ENCODE results near the gene KMT2C.
"Not testable (repeated sequence)": the region's sequence is repeated elsewhere in the genome, so short reads cannot be mapped to it uniquely, and the experiment has no call there.

The KMT2C gene

DNA sequence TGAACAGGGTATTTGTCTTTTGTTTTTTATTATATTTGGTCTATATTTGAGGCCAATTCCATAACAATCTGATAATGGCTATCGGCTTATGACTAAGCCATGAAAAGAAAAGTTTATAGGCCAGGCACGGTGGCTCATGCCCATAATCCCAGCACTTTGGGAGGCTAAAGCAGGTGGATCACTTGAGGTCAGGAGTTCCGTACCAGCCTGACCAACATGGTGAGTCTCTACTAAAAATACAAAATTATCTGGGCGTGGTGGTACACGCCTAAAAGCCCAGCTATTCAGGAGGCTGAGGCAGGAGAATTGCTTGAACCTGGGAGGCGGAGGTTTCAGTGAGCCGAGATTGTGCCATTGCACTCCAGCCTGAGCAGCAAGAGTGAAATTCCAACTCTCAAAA, 227.0 kb downstream of the KMT2C start:
- H3K4me3 ChIP-seq (ENCODE audit: low read depth, low read length) = not testable (repeated sequence)

DNA sequence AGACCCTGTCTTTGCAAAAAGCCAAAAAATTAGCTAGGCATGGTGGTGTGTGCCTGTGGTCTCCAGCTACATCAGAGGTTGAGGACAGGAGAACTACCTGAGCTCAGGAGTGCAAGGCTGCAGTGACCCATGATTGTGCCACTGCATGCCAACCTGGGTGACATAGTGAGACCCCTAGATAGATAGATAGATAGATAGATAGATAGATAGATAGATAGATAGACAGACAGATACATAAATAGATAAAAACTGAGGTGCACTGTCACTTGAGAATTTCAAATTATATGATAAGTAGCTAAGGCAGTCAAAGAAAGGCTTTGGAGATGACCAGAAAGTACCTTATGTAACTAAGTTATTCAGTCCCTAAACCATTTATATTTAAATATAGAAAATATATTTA, 231.4 kb downstream of the KMT2C start:
- not testable (repeated sequence) for H3K4me3 ChIP-seq (ENCODE audit: low read depth, low read length)

GRCh38 chr7:152203095-152203494, 232.7 kb downstream of the KMT2C start:
- H3K4me3 ChIP-seq (ENCODE audit: low read depth, low read length) = no peak overlapping the region

GRCh38 chr7:152202056-152202455, 233.7 kb downstream of the KMT2C start:
- H3K4me3 ChIP-seq (ENCODE audit: low read depth, low read length) = no peak overlapping the region

GRCh38 chr7:152200395-152200794, 235.4 kb downstream of the KMT2C start:
- H3K4me3 ChIP-seq (ENCODE audit: low read depth, low read length) = no peak overlapping the region

DNA sequence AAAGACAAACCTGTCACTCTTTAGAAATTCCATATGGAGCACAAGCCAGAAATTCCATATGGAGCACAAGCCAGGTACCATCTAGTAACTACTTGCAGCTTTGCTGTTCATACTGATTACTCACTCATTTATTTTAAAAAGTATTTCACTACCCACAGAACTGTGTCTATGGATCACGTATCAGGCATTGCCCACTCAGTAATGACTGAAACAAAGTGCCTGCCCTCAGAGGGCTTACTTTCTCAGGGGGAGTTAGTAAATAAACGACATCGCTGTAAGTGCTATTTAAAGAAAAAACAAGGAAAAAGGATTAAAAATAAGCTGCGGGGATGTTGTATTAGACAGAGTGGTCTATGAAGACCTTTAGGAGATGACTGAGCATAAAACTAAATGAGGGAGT, 239.4 kb downstream of the KMT2C start:
- H3K4me3 ChIP-seq (ENCODE audit: low read depth, low read length) = no peak overlapping the region

- H3K4me3 ChIP-seq (ENCODE audit: low read depth, low read length) = no peak overlapping the region
Measured at GRCh38 chr7:152193880-152194279, 241.9 kb downstream of the KMT2C start.

DNA sequence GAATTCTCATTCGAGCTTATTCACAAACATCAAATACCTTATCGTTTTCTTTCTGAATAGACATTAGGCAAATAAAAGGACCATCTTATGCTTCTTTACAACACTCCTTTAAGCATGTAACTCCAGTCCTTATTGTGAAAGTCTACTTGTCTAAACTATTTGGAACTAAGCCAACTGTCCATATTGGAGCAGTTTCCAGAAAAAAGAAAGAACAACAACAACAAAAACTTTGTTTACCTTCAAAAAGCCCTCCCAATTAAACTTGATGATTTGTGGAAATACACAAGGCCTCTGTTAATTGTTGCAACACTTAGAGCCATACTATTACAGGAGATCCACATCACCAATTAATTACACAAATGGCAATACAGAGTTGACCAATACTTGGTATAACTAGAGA, 246.7 kb downstream of the KMT2C start:
- H3K4me3 ChIP-seq (ENCODE audit: low read depth, low read length) = no peak overlapping the region

DNA sequence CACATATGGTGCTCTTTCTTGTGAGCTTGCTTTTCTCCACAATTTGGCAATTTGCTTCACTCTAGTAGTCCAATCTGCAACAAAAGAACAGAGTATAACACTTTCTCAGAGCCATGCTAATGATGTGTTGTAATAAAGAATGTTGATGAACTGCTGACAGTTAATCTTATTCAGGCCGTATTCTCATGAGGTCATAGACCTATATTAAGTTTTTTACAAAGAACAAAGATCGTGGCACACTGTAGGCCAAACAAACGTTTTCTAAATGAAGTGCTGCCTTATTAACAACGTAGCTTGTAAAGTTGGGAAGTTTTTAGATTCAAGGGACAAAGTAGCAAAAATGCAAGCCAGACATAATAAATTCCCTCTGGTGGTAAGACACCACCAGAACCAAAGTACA, 250.2 kb downstream of the KMT2C start:
- no peak overlapping the region for H3K4me3 ChIP-seq (ENCODE audit: low read depth, low read length)

- no peak overlapping the region for H3K4me3 ChIP-seq (ENCODE audit: low read depth, low read length)
Measured at GRCh38 chr7:152180587-152180986, 255.2 kb downstream of the KMT2C start.

DNA sequence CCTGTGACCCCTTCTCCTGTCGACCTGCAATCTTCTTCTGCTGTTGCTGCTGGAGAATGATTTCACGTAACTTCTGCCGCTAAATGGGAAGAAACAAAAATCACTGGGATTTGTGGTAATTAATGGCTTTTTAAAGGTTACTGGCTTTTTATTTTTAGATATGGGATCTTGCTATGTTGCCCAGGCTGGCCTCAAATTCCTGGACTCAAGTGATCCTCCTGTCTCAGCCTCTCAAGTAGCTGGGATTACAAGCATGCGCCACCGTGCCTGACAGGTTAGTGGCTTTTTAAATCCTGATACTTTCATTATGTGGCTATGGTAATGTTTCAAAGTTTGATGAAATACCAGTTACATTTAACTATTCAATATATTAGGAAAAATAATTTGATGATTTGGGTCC, 255.8 kb downstream of the KMT2C start:
- no peak overlapping the region for H3K4me3 ChIP-seq (ENCODE audit: low read depth, low read length)

DNA sequence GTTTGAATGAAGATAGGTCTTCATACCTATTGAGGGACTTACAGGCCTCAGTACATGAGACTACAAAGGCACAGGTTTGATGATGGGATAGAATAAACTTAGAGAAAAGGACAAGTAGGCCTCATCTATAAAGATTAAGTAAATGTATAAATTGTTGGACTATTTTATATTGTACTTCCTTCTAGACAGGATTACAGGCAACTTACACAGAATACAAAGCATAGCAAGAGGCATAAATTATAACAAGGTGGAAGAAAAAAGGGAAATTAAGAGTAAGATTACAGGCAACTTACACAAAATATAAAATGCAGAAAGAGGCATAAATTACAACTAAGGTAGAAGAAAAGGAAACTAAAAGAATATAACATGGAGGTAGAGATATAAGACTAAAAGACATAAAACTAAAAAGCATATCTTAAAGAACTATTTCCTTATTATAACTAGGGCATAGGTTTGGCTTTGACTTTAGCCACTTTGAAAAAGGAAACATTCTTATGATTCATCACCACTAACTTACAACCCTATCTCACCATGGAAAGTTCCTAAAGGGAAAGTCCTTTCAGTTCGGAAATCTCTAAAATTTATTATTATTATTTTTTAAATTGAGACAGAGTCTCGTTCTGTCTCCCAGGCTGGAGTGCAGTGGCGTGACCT, 257.3 kb downstream of the KMT2C start:
- H3K4me3 ChIP-seq (ENCODE audit: low read depth, low read length) = no peak overlapping the region

- H3K4me3 ChIP-seq (ENCODE audit: low read depth, low read length) = no peak overlapping the region
Measured at GRCh38 chr7:152177681-152178404, 258.0 kb downstream of the KMT2C start.

DNA sequence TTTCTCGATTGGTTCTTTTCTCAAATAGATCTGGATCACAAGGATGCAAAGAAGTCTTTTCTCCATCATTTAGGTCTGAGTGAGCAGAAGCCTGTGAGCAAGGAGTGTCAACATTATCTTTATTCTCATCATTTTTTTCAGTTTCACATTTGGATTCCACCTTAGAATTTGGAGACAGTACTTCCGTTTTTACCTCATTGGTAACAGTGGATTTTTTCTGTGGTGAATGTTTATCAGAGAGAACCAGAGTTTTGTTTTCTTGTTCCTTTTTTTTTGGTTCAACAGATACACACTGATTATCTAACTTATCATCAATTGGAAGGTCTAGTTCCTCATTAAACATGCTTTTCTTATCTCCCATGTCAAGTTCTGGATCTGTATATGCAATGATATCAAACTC, 259.0 kb downstream of the KMT2C start:
- no peak overlapping the region for H3K4me3 ChIP-seq (ENCODE audit: low read depth, low read length)

DNA sequence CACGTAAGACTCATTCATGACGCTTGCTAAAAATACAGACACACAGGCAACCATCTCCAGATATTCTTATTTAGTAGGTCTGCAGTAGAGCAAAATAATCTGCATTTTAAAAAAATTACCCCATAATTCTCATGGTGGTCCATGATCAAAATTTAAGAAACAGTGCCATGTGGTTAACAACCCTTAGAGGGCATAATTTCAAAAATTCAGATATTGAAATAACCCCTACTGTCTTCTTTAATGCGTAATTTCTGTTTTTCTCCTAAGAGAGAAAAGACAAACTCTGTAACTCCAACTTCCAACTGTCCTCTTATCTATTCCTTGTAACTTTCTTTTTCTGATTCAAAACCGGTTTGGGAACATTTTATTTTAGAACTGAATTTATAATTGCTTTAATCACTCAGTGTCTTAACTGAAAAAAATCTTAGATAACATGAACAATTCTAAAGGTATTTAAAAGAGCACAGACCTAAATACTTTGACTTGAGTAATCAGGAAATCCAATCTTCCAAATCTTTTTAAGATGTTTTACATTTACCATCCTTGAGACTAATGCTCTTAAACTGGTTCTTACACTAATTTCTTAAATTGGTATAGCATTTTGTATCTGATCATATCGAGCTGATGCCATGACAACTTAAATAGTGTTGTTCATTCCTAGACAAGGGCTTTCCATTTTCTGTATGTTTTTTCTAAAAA, 262.3 kb downstream of the KMT2C start:
- no peak overlapping the region for H3K4me3 ChIP-seq (ENCODE audit: low read depth, low read length)

- no peak overlapping the region for H3K4me3 ChIP-seq (ENCODE audit: low read depth, low read length)
Measured at GRCh38 chr7:152162287-152162686, 273.5 kb downstream of the KMT2C start.

GRCh38 chr7:152161171-152161570, 274.6 kb downstream of the KMT2C start:
- H3K4me3 ChIP-seq (ENCODE audit: low read depth, low read length) = no peak overlapping the region

GRCh38 chr7:152158801-152159587, 276.8 kb downstream of the KMT2C start:
- H3K4me3 ChIP-seq (ENCODE audit: low read depth, low read length) = no peak overlapping the region

DNA sequence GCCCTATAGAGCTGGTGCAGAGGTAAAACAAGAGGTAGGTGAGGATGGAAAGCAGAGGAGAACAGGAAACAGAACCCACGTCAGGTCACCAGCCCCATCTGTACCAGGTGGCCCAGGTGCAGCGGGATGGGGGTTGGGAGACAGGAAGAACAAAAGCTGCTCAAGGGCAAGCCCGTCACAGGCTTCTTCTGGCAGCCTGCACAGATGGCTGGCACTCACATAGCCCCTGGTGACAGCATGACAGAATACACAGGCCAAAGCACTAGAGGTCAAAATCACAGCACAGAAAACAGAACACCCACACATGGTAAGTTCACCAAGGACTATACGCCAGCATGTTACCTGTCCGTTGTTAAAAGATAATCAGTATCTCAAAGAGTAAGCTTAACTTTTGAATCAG, 283.5 kb downstream of the KMT2C start:
- no peak overlapping the region for H3K4me3 ChIP-seq (ENCODE audit: low read depth, low read length)

DNA sequence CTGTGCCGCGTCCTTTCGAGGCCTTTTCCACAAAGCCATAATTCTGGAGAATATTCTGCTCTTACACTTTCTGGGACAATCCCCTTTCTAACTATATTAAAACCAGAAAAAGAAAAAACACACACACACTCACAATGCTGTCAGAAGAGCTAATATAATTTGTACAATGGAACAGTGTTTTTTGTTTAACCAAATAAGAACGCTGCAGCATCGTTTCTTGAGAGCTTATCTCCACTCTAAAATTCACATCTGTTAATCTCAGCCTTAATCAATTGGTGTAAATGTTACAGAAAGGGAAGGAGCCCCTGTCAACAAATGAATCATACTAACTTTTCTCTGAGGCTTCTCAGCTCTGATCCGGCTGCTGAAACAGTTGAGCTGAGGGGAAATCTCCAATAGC, 286.4 kb downstream of the KMT2C start:
- no peak overlapping the region for H3K4me3 ChIP-seq (ENCODE audit: low read depth, low read length)

- H3K4me3 ChIP-seq (ENCODE audit: low read depth, low read length) = no peak overlapping the region
Measured at GRCh38 chr7:152148706-152149105, 287.1 kb downstream of the KMT2C start.

Measured in iPS-11a (cell line).